GM21390 (cell line): ENCODE data around the gene CEP164.

ENCODE experiments used
- ATAC-seq: cut with Tn5 transposase; IDR thresholded peaks from one replicate; pipeline ENCODE4 v1.9.1; 2021; ENCODE audit not compliant: unreplicated experiment

The CEP164 gene

GRCh38 chr11:117356126-117356890 is 28.7 kb downstream of the CEP164 start:
- no peak for ATAC-seq

GRCh38 chr11:117361432-117361831 is 33.8 kb downstream of the CEP164 start:
- no peak for ATAC-seq

- no peak for ATAC-seq
These were observed 38.6 kb downstream of the CEP164 start for GRCh38 chr11:117366248-117366647.

GRCh38 chr11:117366875-117367274 is 39.2 kb downstream of the CEP164 start:
- no peak for ATAC-seq

- no peak for ATAC-seq
These were observed 41.9 kb downstream of the CEP164 start for GRCh38 chr11:117369534-117369933.

- no peak for ATAC-seq
These were observed 43.8 kb downstream of the CEP164 start for GRCh38 chr11:117371453-117371852.

- ATAC-seq, result no peak
These were observed 46.8 kb downstream of the CEP164 start for GRCh38 chr11:117374316-117375055.

GRCh38 chr11:117375960-117376359 is 48.3 kb downstream of the CEP164 start:
- ATAC-seq, result no peak

GRCh38 chr11:117376517-117376916 is 48.9 kb downstream of the CEP164 start:
- no peak for ATAC-seq

- no peak for ATAC-seq
These were observed 51.6 kb downstream of the CEP164 start for GRCh38 chr11:117378976-117379865.

- ATAC-seq, result no peak
These were observed 53.0 kb downstream of the CEP164 start for GRCh38 chr11:117380676-117381075.

- no peak for ATAC-seq
These were observed 54.1 kb downstream of the CEP164 start for GRCh38 chr11:117381481-117382387.

- ATAC-seq, result no peak
These were observed 55.1 kb downstream of the CEP164 start for GRCh38 chr11:117382746-117383145.

- no peak for ATAC-seq
These were observed 56.4 kb downstream of the CEP164 start for GRCh38 chr11:117384045-117384444.

- ATAC-seq, result no peak
These were observed 57.8 kb downstream of the CEP164 start for GRCh38 chr11:117385471-117385870.

- no peak for ATAC-seq
These were observed 58.3 kb downstream of the CEP164 start for GRCh38 chr11:117385906-117386305.

- ATAC-seq, result no peak
These were observed 60.5 kb downstream of the CEP164 start for GRCh38 chr11:117387992-117388755.

- no peak for ATAC-seq
These were observed 63.1 kb downstream of the CEP164 start for GRCh38 chr11:117390743-117391142.

- ATAC-seq, result no peak
These were observed 63.5 kb downstream of the CEP164 start for GRCh38 chr11:117391181-117391580.
